ENCODE measurements around the gene CBARP. TPM values are rescaled to one million over a fixed set of nuclear protein-coding genes. Genes with fewer than 3 reads are reported as not detected.

Gene CBARP
- total RNA-seq, 1 donor from 2014 or later = 5.3 TPM

DNA sequence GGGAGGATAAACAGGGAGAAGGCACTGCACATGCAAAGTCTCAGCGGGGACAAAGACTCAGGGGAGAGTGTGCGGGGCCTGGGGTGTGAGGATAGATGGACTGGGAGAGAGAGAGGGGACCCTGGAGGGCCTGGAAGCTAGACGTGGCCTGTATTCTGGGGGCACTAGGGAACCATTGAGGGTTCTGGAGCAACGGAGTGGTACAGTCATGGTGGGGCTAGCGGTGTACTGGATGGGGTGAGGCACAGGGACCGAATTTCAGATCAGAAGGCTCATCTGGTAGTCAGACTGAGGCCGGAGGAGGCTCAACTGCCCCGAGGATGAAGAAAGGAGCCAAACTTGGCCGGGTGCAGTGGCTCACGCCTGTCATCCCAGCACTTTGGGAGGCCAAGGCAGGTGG lies 55.7 kb downstream of the CBARP start:
- FAIRE-seq (no peak), DNase-seq (ENCODE audit: low spot score in 2 of 2) (no peak)

DNA sequence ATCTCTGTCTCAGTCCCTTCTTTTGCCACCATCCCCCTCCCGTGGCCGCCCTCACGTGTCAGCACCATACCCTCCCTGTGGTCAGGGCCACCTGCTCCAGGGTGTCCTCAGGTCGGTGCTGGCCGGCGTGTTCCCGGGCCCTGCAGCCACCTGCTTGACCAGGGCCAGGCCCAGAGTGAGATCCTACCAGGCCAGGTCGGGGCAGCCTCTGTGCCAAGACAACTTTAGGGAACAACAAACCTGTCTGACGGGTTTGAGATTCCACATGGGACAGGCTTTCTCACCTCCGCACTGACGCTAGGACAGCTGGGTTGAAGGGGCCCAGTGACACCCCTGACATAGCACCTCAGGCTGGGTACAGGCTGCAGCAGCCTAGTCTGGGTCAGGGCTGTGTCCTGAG lies 56.2 kb downstream of the CBARP start:
- FAIRE-seq = no peak
- no peak for DNase-seq (ENCODE audit: low spot score in 2 of 2)

Other genes starting within 250 kb of the CBARP start
- gene GRIN3B, start 237.6 kb downstream of the CBARP start, total RNA-seq = under 0.01 TPM
- 29.3 TPM for gene TMEM259, start 216.9 kb downstream of the CBARP start, total RNA-seq
- gene RNU6-2, start 216.5 kb downstream of the CBARP start, total RNA-seq = not detected
- gene CNN2, start 211.4 kb downstream of the CBARP start, total RNA-seq = 8.2 TPM
- 2.0 TPM for gene ABCA7, start 197.9 kb downstream of the CBARP start, total RNA-seq
- 1.2 TPM for gene ARHGAP45, start 170.8 kb downstream of the CBARP start, total RNA-seq
- gene POLR2E, start 142.6 kb downstream of the CBARP start, total RNA-seq = 35.5 TPM
- 150 TPM for gene GPX4, start 134.0 kb downstream of the CBARP start, total RNA-seq
- gene SBNO2, start 63.7 kb downstream of the CBARP start, total RNA-seq = 4.1 TPM
- 45.7 TPM for gene STK11, start 32.2 kb downstream of the CBARP start, total RNA-seq
- gene ATP5F1D, start 3.7 kb upstream of the CBARP start, total RNA-seq = 11.0 TPM
- gene MIDN, start 10.6 kb upstream of the CBARP start, total RNA-seq = 14.3 TPM
- gene CIRBP, start 31.3 kb upstream of the CBARP start, total RNA-seq = 573 TPM
- gene FAM174C, start 37.5 kb upstream of the CBARP start, total RNA-seq = 8.6 TPM
- gene EFNA2, start 47.9 kb upstream of the CBARP start, total RNA-seq = 13.0 TPM
- gene NDUFS7, start 145.9 kb upstream of the CBARP start, total RNA-seq = 27.7 TPM
- 15.5 TPM for gene GAMT, start 163.5 kb upstream of the CBARP start, total RNA-seq
- gene DAZAP1, start 169.6 kb upstream of the CBARP start, total RNA-seq = 43.6 TPM
- gene RPS15, start 200.4 kb upstream of the CBARP start, total RNA-seq = 276 TPM
- gene APC2, start 212.1 kb upstream of the CBARP start, total RNA-seq = 116 TPM
- 17.9 TPM for gene C19orf25, start 241.2 kb upstream of the CBARP start, total RNA-seq

Measured in frontal cortex (tissue), 4 donors.